ENCODE measurements around the gene PIP4K2A. TPM values are rescaled to one million over a fixed set of nuclear protein-coding genes. Genes with fewer than 3 reads are reported as not detected.

Gene PIP4K2A
- total and polyA plus RNA-seq, 2 donors (not counting 3 experiments of a cell fraction or from before 2014, with no cell fraction given), result 11.8 to 32.6 TPM

DNA sequence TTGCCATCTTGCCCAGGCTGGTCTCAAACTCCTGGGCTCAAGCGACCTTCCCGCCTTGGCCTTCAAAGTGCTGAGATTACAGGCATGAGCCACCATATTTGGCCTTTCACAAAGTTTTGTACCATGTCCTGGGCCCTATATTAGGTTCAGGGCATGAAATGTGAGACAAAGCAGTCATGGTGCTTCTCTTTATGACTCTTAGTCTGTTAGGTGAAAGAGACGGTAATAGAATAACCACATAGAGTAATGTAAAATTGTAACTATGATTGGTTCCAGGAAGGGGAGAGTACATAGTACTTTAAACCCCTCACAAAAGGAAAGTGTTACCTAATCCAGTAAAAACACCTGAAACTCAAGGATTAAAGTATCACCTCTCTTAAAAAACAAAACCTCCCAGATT is 224.4 kb downstream of the PIP4K2A start:
- Histone ChIP-seq H2AFZ (ENCODE audit: low read depth, low read length) (no peak overlapping the region), H3K9me3 (replicated peaks; ENCODE audit: control insufficient read depth, insufficient read depth, low read length) (no peaks in the 10 kb centered on the region), H3K9me1 (replicated peaks; ENCODE audit: control insufficient read depth, extremely low read depth, insufficient read depth, low read length) (no peaks in the 10 kb centered on the region), H3K36me3 (ENCODE audit: control insufficient read depth in 2 of 2, extremely low read depth in 1 of 2, insufficient read depth in 2 of 2, low read length in 2 of 2) (no peaks in the 10 kb centered on the region), H3K4me3 (replicated peaks in 1 of 3; ENCODE audit: insufficient read depth in 1 of 3, low read depth in 1 of 3, low read length in 3 of 3) (no peak overlapping the region), H4K20me1 (replicated peaks; ENCODE audit: control insufficient read depth, extremely low read depth, insufficient read depth, low read length) (no peaks in the 10 kb centered on the region), H3K4me1 (ENCODE audit: control insufficient read depth, extremely low read depth, insufficient read depth, low read length) (no peaks in the 10 kb centered on the region), H3K27ac (ENCODE audit: insufficient read depth, low read depth, low read length) (no peak overlapping the region), H3K79me2 (ENCODE audit: control insufficient read depth, insufficient read depth, low read length) (no peaks in the 10 kb centered on the region), H3K4me2 (ENCODE audit: insufficient read depth, low read length) (no peak overlapping the region), H3K27me3 (ENCODE audit: control insufficient read depth in 2 of 2, insufficient read depth in 2 of 2, low read length in 2 of 2) (peaks cover 2 to 12% of the 10 kb centered on the region in 2 experiments), H3K9ac (replicated peaks; ENCODE audit: extremely low read depth, insufficient read depth, low read length) (no peak overlapping the region)
- POLR2A ChIA-PET, result no interaction called here
- TF ChIP-seq, protein P1, sequence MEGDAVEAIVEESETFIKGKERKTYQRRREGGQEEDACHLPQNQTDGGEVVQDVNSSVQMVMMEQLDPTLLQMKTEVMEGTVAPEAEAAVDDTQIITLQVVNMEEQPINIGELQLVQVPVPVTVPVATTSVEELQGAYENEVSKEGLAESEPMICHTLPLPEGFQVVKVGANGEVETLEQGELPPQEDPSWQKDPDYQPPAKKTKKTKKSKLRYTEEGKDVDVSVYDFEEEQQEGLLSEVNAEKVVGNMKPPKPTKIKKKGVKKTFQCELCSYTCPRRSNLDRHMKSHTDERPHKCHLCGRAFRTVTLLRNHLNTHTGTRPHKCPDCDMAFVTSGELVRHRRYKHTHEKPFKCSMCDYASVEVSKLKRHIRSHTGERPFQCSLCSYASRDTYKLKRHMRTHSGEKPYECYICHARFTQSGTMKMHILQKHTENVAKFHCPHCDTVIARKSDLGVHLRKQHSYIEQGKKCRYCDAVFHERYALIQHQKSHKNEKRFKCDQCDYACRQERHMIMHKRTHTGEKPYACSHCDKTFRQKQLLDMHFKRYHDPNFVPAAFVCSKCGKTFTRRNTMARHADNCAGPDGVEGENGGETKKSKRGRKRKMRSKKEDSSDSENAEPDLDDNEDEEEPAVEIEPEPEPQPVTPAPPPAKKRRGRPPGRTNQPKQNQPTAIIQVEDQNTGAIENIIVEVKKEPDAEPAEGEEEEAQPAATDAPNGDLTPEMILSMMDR (IDR thresholded peaks at IDR 0.05; ENCODE audit: extremely low read depth in 1 of 2, insufficient read depth in 1 of 2, low read depth in 1 of 2, low read length in 2 of 2), result no peak
- no peak for TF ChIP-seq GATA2 (IDR thresholded peaks at IDR 0.05; ENCODE audit: insufficient read depth, insufficient read length, low read depth, low read length)
- TF ChIP-seq, protein P2, sequence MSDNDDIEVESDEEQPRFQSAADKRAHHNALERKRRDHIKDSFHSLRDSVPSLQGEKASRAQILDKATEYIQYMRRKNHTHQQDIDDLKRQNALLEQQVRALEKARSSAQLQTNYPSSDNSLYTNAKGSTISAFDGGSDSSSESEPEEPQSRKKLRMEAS (IDR thresholded peaks at IDR 0.05; ENCODE audit: insufficient read depth, insufficient read length), result no peak
- no peak for TF ChIP-seq JUN (IDR thresholded peaks at IDR 0.05; ENCODE audit: borderline replicate concordance, insufficient read depth, insufficient read length, low read depth)
- TF ChIP-seq EZH2 (IDR thresholded peaks at IDR 0.05; ENCODE audit: borderline replicate concordance, low read depth, low read length, severe bottlenecking), result no peak
- no peak for TF ChIP-seq MYC (IDR thresholded peaks at IDR 0.05; ENCODE audit: low read depth, low read length)
- no peak for TF ChIP-seq POLR2AphosphoS5 (IDR thresholded peaks at IDR 0.05; ENCODE audit: insufficient read depth, low read depth, low read length)
- TF ChIP-seq POLR2A (IDR thresholded peaks at IDR 0.05; ENCODE audit: low read depth, low read length), result no peak
- no peak for TF ChIP-seq FOS (IDR thresholded peaks at IDR 0.05; ENCODE audit: borderline replicate concordance, insufficient read depth, low read length)
- BruUV-seq (replicated peaks), result no TSS peak
- dilution Hi-C loops (cut with MboI; ENCODE audit: extremely low pct_ligation_motif_present, low sequenced_read_pairs) (no loop called here), intact Hi-C loops (cut with micrococcal nuclease) (no loop called here)
- CTCF ChIA-PET, result no interaction called here
- FAIRE-seq (no peak), DNase-seq (ENCODE audit: low read depth, low spot score) (no peak)
